NCI-H128 (cell line): ENCODE data around the gene POLN.

Source experiments
- DNase-seq: peaks from one replicate; lab custom pipeline; 2025; ENCODE audit not compliant: unreplicated experiment; lab: John Stamatoyannopoulos, UW

The POLN gene

GRCh38 chr4:2062168-2062807 is 179.6 kb downstream of the POLN start:
- no peak for DNase-seq

- DNase-seq = no peak
These were observed 180.5 kb downstream of the POLN start for GRCh38 chr4:2061186-2062131.

GRCh38 chr4:2060611-2061185 is 181.2 kb downstream of the POLN start:
- DNase-seq = no peak

GRCh38 chr4:2059726-2060602 is 182.0 kb downstream of the POLN start:
- DNase-seq = no peak

GRCh38 chr4:2059046-2059725 is 182.7 kb downstream of the POLN start, which contains the start of gene NAT8L:
Gene NAT8L, plus strand, starts transcription at chr4:2059327. Its CDS starts 185 bp downstream, at chr4:2059512.
- DNase-seq = no peak

- peak; percentile 2 for DNase-seq
These were observed 183.5 kb downstream of the POLN start for GRCh38 chr4:2058264-2059045.

GRCh38 chr4:2057382-2058065 is 184.4 kb downstream of the POLN start:
- DNase-seq = no peak

- DNase-seq = no peak
These were observed 187.7 kb downstream of the POLN start for GRCh38 chr4:2054217-2054616.

GRCh38 chr4:2051086-2051485 is 190.8 kb downstream of the POLN start:
- DNase-seq = no peak

- no peak for DNase-seq
These were observed 192.1 kb downstream of the POLN start for GRCh38 chr4:2049811-2050210.

GRCh38 chr4:2049381-2049780 is 192.5 kb downstream of the POLN start:
- DNase-seq = no peak

GRCh38 chr4:2048831-2049230 is 193.1 kb downstream of the POLN start:
- DNase-seq = no peak

GRCh38 chr4:2047781-2048581 is 193.9 kb downstream of the POLN start:
- DNase-seq = no peak

- DNase-seq = no peak
These were observed 194.8 kb downstream of the POLN start for GRCh38 chr4:2047031-2047660.

GRCh38 chr4:2046031-2046961 is 195.6 kb downstream of the POLN start:
- no peak for DNase-seq

- no peak for DNase-seq
These were observed 196.4 kb downstream of the POLN start for GRCh38 chr4:2045518-2045951.
